HS-5 (cell line): ENCODE measurements around the gene PITX3.

Source experiments
- DNase-seq: peaks from one replicate; pipeline ENCODE4 v3.0.0-alpha.2; 2012; ENCODE audit warnings: low read depth

Gene PITX3

GRCh38 chr10:102241444-102242117, at the start of gene PITX3:
TSS of gene PITX3 (minus strand) at chr10:102241512. CDS start at chr10:102232080, 9,432 bp downstream.
- peak; percentile 39 for DNase-seq

DNA sequence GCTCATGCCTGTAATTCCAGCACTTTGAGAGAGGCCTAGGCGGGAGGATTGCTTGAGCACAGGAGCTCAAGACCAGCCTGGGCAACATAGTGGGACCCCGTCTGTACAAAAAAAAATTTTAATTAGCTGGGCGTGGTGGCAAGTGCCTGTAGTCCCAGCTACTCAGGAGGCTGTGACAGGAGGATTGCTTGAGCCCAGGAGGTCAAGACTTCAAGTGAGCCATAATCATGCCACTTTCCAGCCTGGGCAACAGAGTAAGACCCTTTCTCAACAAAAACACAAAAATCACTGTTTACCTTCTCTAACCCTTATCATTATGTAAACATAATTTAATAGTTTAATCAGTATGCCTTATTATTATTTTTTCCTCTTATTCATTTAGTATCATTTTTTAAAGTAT, 48.5 kb upstream of the PITX3 start:
- DNase-seq, result no peak

DNA sequence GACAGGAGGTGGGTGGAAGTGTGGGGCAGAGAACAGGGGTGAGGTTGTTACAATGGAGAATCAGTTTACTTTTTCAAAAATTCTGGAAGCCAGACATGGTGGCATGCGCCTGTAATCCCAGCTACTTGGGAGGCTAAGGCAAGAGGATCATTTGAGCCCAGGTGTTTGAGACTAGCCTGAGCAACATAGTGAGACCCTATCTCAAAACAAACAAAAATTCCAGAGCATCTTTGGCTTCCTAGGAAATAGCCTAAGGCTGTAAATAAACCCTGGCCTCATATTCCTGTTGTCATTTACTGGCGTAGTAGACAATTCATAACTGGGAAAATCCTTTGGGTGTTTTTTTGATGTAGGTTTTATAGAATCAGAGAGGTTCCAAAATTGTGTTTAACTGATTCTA, 48.0 kb upstream of the PITX3 start:
- no peak for DNase-seq

DNA sequence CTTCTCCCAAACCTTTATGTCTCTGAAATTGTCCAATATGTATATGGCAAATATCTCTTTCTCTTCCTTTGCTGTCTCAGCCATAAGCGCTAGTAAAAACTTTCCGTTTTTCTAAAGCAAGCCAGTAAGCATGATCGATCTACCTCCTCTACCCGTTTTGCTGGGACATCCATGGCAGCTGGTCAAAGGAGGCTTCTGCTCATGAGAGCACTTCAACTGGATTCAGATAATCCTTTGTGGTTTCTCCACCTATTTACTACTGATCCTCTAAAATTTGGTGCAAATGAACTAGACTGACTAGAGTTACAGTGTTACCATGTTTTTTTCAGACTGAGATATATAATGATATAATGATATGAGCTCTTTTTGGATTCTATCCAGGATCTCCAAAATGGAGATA, 46.7 kb upstream of the PITX3 start:
- DNase-seq, result no peak

DNA sequence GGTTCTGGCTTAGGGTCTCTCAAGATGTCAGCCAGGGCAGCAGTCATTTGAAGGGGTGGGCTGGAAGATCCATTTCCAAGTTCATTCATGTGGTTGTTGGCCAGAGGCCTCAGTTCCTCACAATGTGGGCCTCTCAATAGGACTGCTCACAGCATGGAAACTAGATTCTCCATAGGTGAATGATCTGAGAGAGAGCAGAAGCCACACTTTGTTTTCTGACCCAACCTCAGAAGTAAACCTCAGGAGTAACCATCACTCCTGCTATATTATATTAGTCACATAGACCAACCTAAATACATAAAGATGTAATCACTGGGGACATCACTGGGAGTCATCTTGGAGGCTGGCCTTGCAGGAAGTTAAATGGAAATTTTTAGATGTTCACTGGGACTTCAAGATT, 46.2 kb upstream of the PITX3 start:
- DNase-seq, result no peak

- DNase-seq, result no peak
These were observed 44.9 kb upstream of the PITX3 start for GRCh38 chr10:102286216-102286615.

DNA sequence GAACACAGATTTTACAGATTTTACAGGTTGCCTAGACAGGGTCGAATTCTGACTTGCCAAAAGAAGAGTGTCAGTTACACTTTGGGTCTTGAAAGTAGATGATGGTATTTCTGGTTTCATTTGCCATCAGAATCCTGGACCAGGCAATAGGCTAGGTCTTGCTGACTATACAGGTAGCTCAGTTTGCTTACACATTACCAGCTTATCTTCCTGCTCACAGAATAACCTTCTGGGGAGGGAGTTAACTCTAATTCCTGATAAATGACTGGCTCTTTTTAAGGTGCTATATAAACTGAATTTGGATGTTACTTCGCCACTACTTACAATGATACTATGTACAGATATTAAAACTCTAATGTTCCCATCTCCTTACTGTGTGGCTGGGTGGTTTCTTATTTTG, 43.8 kb upstream of the PITX3 start:
- no peak for DNase-seq

DNA sequence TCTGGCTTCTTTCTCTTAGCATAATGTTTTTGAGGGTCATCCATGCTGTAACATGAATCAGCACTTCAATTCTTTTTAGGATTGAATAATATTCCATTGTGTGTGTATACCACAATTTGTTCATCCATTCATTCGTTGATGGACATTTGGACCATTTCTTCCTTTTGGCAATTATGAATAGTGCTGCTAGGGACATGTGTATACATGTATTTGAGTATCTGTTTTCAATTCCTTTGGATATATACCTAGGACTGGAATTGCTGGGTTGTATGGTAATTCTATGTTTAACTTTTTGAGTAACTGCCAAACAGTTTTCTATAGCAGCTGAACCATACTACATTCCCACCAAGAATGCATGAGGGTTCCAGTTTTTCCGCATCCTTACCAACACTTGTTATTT, 43.2 kb upstream of the PITX3 start:
- no peak for DNase-seq

DNA sequence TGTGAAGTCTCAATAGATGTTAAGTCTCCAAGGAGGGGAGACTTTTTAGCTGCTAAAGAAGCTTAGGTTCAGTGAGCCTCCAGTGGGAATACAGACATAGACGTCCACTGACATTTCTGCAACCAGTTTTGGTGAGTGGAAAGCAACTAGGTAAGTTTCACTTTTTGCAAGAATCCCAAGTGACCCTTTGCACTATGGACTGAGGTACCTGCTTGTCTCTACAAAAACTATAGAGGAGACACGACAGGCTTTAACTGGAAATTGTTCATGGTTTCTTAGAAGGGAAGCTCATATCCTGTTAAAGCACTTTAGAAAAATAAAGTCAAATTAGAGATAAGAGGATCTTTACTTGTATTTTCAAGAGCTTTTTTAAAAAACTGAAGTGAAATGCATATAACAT, 42.6 kb upstream of the PITX3 start:
- DNase-seq, result no peak

DNA sequence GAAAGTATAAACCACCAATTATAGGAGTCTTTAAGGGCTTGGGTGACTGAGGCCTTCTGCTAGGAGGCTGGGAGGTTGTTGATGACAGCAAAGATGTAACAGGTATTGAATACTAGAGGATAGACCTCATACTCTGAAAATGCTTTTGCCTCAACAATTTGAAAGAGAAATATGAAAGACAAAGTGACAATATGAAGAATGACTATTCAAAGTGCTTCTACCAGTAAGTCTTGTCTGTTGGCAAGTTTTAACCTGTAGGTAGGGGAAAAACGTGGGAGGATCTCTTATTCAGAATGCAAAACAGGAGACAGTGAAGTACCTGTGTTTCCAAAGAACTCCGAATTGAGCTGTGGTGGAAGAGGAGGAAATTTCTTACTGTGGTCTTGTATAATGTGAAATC, 42.2 kb upstream of the PITX3 start:
- no peak for DNase-seq

DNA sequence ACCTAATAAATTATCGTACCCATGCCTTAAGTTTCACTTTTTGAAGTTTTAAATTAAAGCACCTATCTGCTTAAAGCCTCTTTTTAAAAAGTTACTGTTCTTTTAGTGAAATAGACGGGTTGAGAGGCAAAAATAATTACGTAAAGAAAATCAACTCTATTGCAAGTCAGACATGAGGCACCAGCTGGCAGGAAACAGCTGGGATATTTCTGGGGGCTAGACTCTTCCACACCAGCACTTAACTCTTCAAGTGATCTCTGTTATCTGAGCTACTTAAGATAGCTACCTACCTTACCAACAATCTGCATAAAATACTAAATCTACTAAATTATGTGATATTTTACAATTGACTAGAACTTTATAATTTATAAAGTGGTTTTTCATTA, 39.8 kb upstream of the PITX3 start:
- no peak for DNase-seq

GRCh38 chr10:102280397-102281101, 39.2 kb upstream of the PITX3 start:
- no peak for DNase-seq

DNA sequence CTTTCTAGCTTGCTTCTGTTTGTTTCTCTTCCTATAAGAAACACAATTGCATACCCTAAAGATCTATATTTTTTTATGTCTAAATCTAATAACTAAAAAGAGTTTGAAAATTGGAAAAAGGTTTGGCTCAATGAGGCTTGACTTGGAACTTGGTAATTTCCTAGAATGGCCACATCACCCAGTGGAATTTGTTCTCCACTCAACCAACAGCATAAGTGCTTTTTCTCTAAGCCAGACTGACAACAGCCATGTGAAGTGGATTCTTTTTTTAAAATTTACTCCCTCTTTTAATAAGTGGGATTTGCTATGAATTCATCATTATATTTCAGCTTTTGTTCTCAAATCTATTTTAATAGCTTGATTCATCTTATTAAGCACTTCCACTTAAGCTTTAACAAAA, 37.8 kb upstream of the PITX3 start:
- no peak for DNase-seq

DNA sequence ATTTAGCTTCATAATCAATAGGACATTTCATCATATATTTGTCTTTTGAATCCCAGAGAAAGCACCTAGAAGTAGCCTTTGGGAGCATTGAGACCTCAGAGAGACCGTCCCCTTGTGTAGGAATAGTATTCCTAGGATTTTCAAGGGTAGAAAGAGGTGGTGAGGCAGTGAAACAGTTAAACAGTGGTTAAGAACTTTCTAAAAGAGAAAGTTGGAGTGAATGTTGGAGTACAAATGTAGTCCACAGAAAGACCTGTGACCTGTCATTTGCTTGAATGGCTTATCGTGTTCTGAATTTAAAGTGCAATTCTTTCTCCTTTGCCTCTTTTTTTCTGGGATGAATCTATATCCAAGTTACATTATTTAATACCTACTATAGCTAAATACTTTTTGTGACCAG, 34.0 kb upstream of the PITX3 start:
- no peak for DNase-seq

GRCh38 chr10:102274062-102274461, 32.8 kb upstream of the PITX3 start:
- no peak for DNase-seq

GRCh38 chr10:102269017-102269416, 27.7 kb upstream of the PITX3 start:
- no peak for DNase-seq

DNA sequence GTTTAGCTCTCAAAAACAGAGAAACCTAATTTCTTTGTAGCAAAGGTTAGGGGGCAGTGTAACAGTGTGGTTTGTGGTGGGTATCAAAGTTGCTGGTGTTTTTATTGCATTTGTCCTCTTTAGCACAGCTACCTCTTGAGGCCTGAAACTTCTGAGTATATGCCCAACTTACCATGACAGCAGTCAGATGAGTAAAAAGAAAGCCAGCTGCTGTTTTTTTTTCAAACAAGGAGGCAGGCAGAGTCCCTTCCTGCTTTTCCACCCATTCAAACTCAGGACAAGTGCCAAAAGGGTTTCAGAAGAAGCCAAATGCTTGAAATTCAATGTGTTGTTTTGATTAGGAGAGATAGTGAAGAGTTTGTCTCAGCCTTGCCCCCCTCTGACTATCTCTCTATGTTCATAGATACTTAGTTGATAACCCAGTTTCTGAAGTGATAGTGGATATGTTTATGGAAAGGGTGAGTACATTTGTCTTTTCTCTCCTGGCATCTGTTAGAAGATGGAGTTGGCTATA, 27.1 kb upstream of the PITX3 start:
- no peak for DNase-seq

- DNase-seq, result peak; percentile 40
These were observed 26.4 kb upstream of the PITX3 start for GRCh38 chr10:102267748-102268147.

DNA sequence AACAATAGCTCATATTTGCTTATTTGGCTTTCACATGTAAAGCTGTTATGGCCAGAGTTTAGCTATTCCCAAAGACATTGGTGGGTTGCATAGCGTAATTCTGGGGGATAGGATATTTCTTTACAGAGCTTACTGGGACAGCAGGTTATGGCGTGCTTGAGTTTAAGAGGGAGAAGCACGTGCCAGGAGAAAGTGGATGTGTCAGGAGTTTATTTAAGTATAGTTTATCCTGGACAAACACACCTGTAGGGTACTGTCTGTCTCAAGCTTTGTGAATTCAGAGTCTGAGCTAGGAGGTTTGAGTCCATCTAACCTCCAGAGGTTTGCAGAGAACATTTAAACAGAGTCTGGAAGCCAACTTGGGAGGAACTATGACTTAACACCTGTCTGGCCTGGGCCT, 25.4 kb upstream of the PITX3 start:
- DNase-seq, result no peak

DNA sequence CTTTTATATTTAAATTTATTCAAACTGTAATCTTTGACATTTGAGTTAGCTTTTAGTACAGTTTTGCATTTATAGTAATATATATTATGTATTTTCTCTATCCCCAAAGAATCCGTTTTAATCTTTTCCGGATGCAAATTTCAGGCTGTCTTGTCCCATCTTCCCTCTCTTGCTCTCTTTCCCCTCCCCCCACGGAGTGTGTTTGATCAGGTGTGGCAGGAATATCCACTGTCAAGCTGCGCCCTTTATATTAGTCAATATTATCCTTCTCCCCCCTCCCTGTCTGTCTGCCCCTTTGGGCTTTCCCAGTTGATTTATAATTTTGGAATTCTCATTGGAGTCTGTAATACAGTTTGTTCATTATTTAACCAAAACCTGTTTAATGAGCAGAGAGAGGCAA, 23.1 kb upstream of the PITX3 start:
- DNase-seq, result no peak

- no peak for DNase-seq
These were observed 21.5 kb upstream of the PITX3 start for GRCh38 chr10:102262744-102263370.

DNA sequence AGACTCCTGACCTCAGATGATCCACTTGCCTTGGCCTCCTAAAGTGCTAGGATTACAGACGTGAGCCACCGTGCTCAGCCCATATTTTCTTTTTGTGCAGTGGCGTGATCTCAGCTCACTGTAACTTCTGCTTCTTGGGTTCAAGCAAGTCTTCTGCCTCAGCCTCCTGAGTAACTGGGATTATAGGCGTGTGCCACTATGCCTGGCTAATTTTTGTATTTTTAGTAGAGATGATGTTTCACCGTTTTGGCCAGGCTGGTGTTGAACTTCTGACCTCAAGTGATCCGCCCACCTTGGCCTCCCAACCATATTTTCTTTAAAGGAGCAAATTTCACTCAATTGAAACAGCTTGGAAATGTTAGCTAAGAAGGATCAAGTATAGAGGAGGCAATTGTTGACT, 20.5 kb upstream of the PITX3 start:
- no peak for DNase-seq

- DNase-seq, result no peak
These were observed 19.9 kb upstream of the PITX3 start for GRCh38 chr10:102261196-102261595.
